Astrocyte of the cerebellum (primary cell): ENCODE measurements around the gene ACTRT2.

Experiments used
- DNase-seq: peaks from one replicate; pipeline ENCODE4 v3.0.0-alpha.2; 2011; ENCODE audit warnings: low read depth
- H3K4me3 ChIP-seq: 2 replicates; pipeline ENCODE4 v1.5.1; 2011; ENCODE audit warnings: mild to moderate bottlenecking, low read depth, low read length, moderate library complexity
- CTCF ChIP-seq: IDR thresholded peaks from 2 replicates; pipeline ENCODE4 v1.5.1; 2012; ENCODE audit warnings: low read length, low read depth, moderate library complexity, mild to moderate bottlenecking; ENCODE audit errors: missing control alignments
- in situ Hi-C: cut with HindIII; loops from 2 replicates; pipeline ENCODE4 v1.10.0; 2017; ENCODE audit warnings: low sequenced_read_pairs

Gene ACTRT2

GRCh38 chr1:3052501-3052900 is 31.2 kb downstream of the ACTRT2 start:
- DNase-seq = no peak
- in situ Hi-C loops = no loop called here
- TF ChIP-seq CTCF = no peak
- H3K4me3 ChIP-seq = no peak overlapping the region

GRCh38 chr1:3053366-3053980 is 32.2 kb downstream of the ACTRT2 start:
- no peak for TF ChIP-seq CTCF
- no peak for DNase-seq
- H3K4me3 ChIP-seq = no peak overlapping the region
- in situ Hi-C loops = no loop called here

- no peak overlapping the region for H3K4me3 ChIP-seq
- no peak for TF ChIP-seq CTCF
- in situ Hi-C loops = no loop called here
- no peak for DNase-seq
Observed at GRCh38 chr1:3053986-3054385, 32.7 kb downstream of the ACTRT2 start.

- DNase-seq = no peak
- in situ Hi-C loops = no loop called here
- no peak overlapping the region for H3K4me3 ChIP-seq
- TF ChIP-seq CTCF = no peak
Observed at GRCh38 chr1:3054474-3054873, 33.2 kb downstream of the ACTRT2 start.

GRCh38 chr1:3055051-3055450 is 33.8 kb downstream of the ACTRT2 start:
- in situ Hi-C loops = no loop called here
- no peak for TF ChIP-seq CTCF
- no peak overlapping the region for H3K4me3 ChIP-seq
- no peak for DNase-seq

- in situ Hi-C loops = no loop called here
- no peak for TF ChIP-seq CTCF
- H3K4me3 ChIP-seq = no peak overlapping the region
- no peak for DNase-seq
Observed at GRCh38 chr1:3056641-3057040, 35.4 kb downstream of the ACTRT2 start.
